Peyer's patch (tissue), 4 donors: ENCODE results near the gene IPP.

Source experiments
- CTCF ChIP-seq, 6 experiments: fragments of 450-650 bp in 4 of 6; fragments of 200-600 bp in 2 of 6; sonication (generic) in 1 of 6; IDR thresholded peaks; one replicate each; pipeline ENCODE4 v1.5.1; 2017 to 2019; ENCODE audit warnings: antibody characterized with exemption in 6 of 6, mild to moderate bottlenecking in 3 of 6, moderate library complexity in 1 of 6
- POLR2A ChIP-seq, 2 donors: fragments of 450-650 bp; IDR thresholded peaks; one replicate each; pipeline ENCODE4 v1.5.1; 2017; ENCODE audit warnings: antibody characterized with exemption in 2 of 2, mild to moderate bottlenecking in 2 of 2, moderate library complexity in 2 of 2

GRCh38 chr1:45666836-45667235 is 83.6 kb downstream of the IPP start:
- TF ChIP-seq CTCF (IDR thresholded peaks at IDR 0.05) (no peak), POLR2A (IDR thresholded peaks at IDR 0.05) (no peak)
